Bronchial epithelial cell (primary cell): ENCODE results near the gene CDH12. TPM values are rescaled to one million over a fixed set of nuclear protein-coding genes. Genes with fewer than 3 reads are reported as not detected.
A peak's percentile ranks its signal among the peaks of the same experiment; 100 is the strongest.

Experiments used
- DNase-seq: peaks from one replicate; pipeline ENCODE4 v3.0.0-alpha.2; 2010; ENCODE audit warnings: low read depth
- FAIRE-seq: peaks from 2 replicates; lab custom pipeline; 2011; peaks lifted over from hg19 to GRCh38; lab: Jason Lieb, UNC
- H3K27me3 ChIP-seq: 2 replicates; pipeline ENCODE4 v1.5.1; 2011; ENCODE audit warnings: low read length; ENCODE audit not compliant: control insufficient read depth, insufficient read depth
- H3K36me3 ChIP-seq: 2 replicates; pipeline ENCODE4 v1.5.1; 2011; ENCODE audit warnings: low read length; ENCODE audit not compliant: control insufficient read depth, insufficient read depth
- H3K4me3 ChIP-seq: 2 replicates; pipeline ENCODE4 v1.5.1; 2011; ENCODE audit warnings: mild to moderate bottlenecking, low read depth, low read length, control low read depth
- CTCF ChIP-seq: IDR thresholded peaks from 2 replicates; pipeline ENCODE4 v1.5.1; 2011; ENCODE audit warnings: mild to moderate bottlenecking, moderate library complexity, low read length, control low read depth, inconsistent platforms; ENCODE audit not compliant: insufficient read depth, severe bottlenecking
- total RNA-seq: library from RNA; depleted of rRNA; stranded (reverse); fragments of >200 nt; gene quantifications from 2 replicates; pipeline ENCODE4 v1.2.1, GENCODE V29; 2014

Gene CDH12
- total RNA-seq, 1 donor from 2014 or later: not detected

GRCh38 chr5:21847300-21847699, 1005.8 kb downstream of the CDH12 start:
- TF ChIP-seq CTCF: no peak
- Histone ChIP-seq H3K36me3 (no peaks in the 10 kb centered on the region), H3K27me3 (no peaks in the 10 kb centered on the region), H3K4me3 (no peak overlapping the region)
- FAIRE-seq (no peak), DNase-seq (no peak)

DNA sequence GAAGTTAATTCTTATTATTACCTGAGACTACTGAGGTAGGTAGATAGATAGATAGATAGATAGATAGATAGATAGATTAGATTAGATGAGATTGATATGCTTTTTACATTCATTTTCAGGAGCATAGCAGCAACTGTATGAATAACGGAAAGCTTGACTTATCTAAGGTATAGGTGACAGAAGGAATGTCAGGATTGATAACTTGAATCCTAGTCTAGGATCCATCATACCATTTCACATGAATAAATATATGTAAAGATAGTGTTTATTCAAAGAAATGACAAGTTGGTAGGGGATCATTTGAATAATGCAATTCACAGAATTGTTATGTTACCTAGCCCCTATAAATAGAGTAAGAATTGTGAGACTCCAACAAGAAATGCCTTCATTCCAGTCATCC, 1008.2 kb downstream of the CDH12 start:
- Histone ChIP-seq H3K4me3 (no peak overlapping the region), H3K36me3 (no peaks in the 10 kb centered on the region), H3K27me3 (no peaks in the 10 kb centered on the region)
- DNase-seq (no peak), FAIRE-seq (no peak)
- TF ChIP-seq CTCF: no peak

DNA sequence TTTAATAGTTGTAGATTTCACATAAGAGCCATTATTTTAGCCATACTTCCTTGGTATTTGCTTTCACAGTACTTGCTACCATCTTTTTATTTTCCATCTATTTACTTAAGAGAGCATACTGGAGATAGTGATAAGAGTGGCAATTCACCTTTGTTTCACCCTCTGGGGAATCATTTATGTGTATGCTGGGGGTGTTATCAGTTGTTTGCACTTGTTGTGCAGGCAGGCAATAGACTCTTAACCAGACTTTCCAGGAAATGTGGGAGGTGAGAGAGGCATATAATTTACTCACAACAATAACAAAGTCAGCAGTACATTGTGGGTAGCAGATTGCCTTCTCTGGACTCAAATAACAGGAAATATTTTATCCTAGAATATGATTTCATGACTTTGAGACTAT, 1018.3 kb downstream of the CDH12 start:
- no peak overlapping the region for H3K4me3 ChIP-seq
- H3K36me3 ChIP-seq: no peaks in the 10 kb centered on the region
- DNase-seq (no peak), FAIRE-seq (no peak)
- TF ChIP-seq CTCF: no peak
- no peaks in the 10 kb centered on the region for H3K27me3 ChIP-seq

DNA sequence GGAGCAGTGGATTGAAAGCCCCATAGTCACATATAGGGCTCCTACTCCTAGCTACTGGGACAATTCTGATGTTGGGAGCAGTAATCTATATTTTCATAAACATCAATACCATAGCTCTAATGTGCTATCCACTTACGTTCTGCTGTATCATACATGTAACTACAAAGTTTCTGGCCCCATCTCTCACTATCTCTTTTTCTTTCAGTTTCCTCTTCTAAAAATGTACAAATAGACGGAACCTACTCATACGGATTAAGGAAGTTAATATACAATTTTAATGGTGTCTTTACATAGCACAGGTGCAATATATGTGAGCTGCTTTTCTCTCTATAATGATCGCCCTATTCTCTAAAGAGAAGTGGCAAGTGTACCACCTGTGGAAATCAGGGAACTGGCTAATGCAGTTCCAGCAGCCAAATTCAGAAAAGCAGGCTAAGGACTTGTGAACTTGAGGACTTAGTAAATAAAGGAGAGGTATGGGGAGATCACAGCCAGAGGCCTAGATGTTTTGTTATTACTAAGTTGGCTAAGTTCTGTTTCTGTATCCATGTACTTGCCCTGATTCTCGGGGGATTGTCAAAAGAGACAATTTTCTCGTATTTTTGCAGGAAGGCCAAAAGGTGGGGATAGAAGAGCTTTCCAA, 1021.9 kb downstream of the CDH12 start:
- TF ChIP-seq CTCF: no peak
- no peaks in the 10 kb centered on the region for H3K27me3 ChIP-seq
- FAIRE-seq: no peak

DNA sequence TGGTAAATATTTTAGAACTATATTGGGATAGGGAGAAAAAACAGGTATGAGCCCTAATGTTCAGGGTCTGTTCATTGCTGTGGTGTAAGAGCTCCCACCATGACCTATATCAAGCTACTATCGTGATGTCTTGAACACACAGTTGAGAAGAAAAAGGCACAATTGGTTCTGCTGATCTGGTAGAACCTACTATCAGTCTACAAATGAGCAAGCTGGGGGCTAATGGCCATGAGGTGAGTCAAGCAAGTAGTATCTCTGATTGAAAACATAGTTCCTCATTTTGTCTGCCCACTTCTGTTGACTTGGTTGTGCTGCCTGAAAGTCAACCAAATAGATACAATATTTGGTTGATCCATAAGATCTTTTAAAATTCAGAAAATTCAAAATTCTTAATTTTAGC, 1026.3 kb downstream of the CDH12 start:
- no peaks in the 10 kb centered on the region for H3K36me3 ChIP-seq
- DNase-seq: no peak
- no peak overlapping the region for H3K4me3 ChIP-seq
- no peaks in the 10 kb centered on the region for H3K27me3 ChIP-seq
- no peak for FAIRE-seq
- TF ChIP-seq CTCF: no peak

More for the DNA sequence above, 1021.9 kb downstream of the CDH12 start:
- no peaks in the 10 kb centered on the region for H3K36me3 ChIP-seq
- DNase-seq: no peak
- no peak overlapping the region for H3K4me3 ChIP-seq

DNA sequence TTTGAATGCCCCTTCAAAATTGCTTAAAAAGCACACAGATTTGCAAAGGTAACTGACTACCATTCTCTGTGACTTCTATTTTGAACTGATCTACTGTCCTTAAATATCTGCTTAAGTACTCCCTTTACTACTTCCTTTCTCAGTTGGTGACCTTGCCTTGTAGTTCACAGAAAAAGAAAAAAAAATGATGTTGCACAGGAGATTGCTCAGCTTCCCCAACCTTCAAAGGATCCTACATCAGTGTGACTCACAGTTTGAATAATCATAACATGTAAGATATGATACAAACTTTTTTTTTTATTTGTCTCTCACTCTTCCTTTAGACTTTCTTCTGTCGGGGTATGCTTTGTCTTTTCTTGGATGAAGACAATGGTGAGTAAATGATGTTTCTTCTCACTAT, 1029.6 kb downstream of the CDH12 start:
- Histone ChIP-seq H3K4me3 (no peak overlapping the region), H3K27me3 (no peaks in the 10 kb centered on the region), H3K36me3 (no peaks in the 10 kb centered on the region)
- DNase-seq (peak; percentile 71), FAIRE-seq (no peak)
- TF ChIP-seq CTCF: no peak
